Measurements from ENCODE around the gene OBSCN.

- TF ChIP-seq MTA3 (IDR thresholded peaks at IDR 0.05; ENCODE audit: borderline replicate concordance, low read length) (no peak), ZNF384 (IDR thresholded peaks at IDR 0.05; ENCODE audit: borderline replicate concordance, low read depth, low read length) (no peak), MXI1 (IDR thresholded peaks at IDR 0.05; ENCODE audit: low read depth, low read length) (no peak), SPI1 (IDR thresholded peaks at IDR 0.05; ENCODE audit: borderline replicate concordance, insufficient read depth, low read depth, low read length) (no peak), POLR2A (IDR thresholded peaks at IDR 0.05; ENCODE audit: low read depth, low read length) (no peak), BRCA1 (IDR thresholded peaks at IDR 0.05; ENCODE audit: low read depth, low read length) (no peak), TAF1 (IDR thresholded peaks at IDR 0.05; ENCODE audit: borderline replicate concordance, low read depth, low read length) (no peak), CTCF (IDR thresholded peaks at IDR 0.05 in 2 of 3, conservative IDR thresholded peaks at IDR 0.05 in 1 of 3; ENCODE audit: control insufficient read depth in 2 of 3, extremely low read depth in 1 of 3, insufficient read depth in 1 of 3, low read depth in 3 of 3, low read length in 3 of 3) (no peak), SRF (IDR thresholded peaks at IDR 0.05; ENCODE audit: low read depth in 2 of 2, low read length in 2 of 2) (no peak), MEF2A (IDR thresholded peaks at IDR 0.05; ENCODE audit: insufficient read depth, low read depth, low read length) (no peak), KDM1A (IDR thresholded peaks at IDR 0.05; ENCODE audit: borderline replicate concordance) (no peak), ATF3 (IDR thresholded peaks at IDR 0.05; ENCODE audit: borderline replicate concordance, extremely low read depth, low read depth, low read length) (no peak)
Measured at GRCh38 chr1:228309326-228310067, 101.7 kb downstream of the OBSCN start.
